Lower leg skin (tissue), 3 donors: ENCODE measurements around the gene GRID2.

Source experiments
- CTCF ChIP-seq, 3 donors: fragments of 450-650 bp; IDR thresholded peaks; one replicate each; pipeline ENCODE4 v1.5.1; 2016; ENCODE audit warnings: antibody characterized with exemption in 3 of 3, mild to moderate bottlenecking in 3 of 3, moderate library complexity in 2 of 3
- POLR2A ChIP-seq, 2 donors: fragments of 450-650 bp; IDR thresholded peaks; one replicate each; pipeline ENCODE4 v1.6.1; 2016 to 2017; ENCODE audit warnings: antibody characterized with exemption in 2 of 2, mild to moderate bottlenecking in 1 of 2, moderate library complexity in 1 of 2

GRCh38 chr4:92825791-92826190 is 522.0 kb downstream of the GRID2 start:
- TF ChIP-seq CTCF (IDR thresholded peaks at IDR 0.05) (no peak), POLR2A (IDR thresholded peaks at IDR 0.05) (no peak)
